ENCODE measurements around the gene MRPL11.

Gene MRPL11

GRCh38 chr11:66438504-66439466 lies at the start of gene MRPL11:
TSS of gene MRPL11 (minus strand) at chr11:66438848. CDS start at chr11:66438754, 94 bp downstream.
- no peak for TF ChIP-seq ZNF274 (IDR thresholded peaks at IDR 0.05; ENCODE audit: low read depth, low read length)
- H3K4me3 ChIP-seq (ENCODE audit: low read length): peak within 1 kb of the TSS; percentile 83

- no peak overlapping the region for H3K4me3 ChIP-seq (ENCODE audit: low read length)
- no peak for TF ChIP-seq ZNF274 (IDR thresholded peaks at IDR 0.05; ENCODE audit: low read depth, low read length)
These were observed 46.2 kb upstream of the MRPL11 start for GRCh38 chr11:66484806-66485380.

GRCh38 chr11:66480117-66480938 lies 41.7 kb upstream of the MRPL11 start, which contains the start of gene DPP3:
TSS of gene DPP3 (plus strand) at chr11:66480434. CDS start at chr11:66482201, 1,767 bp downstream.
- TF ChIP-seq ZNF274 (IDR thresholded peaks at IDR 0.05; ENCODE audit: low read depth, low read length): no peak
- H3K4me3 ChIP-seq (ENCODE audit: low read length): peak within 1 kb of the TSS; percentile 84

GRCh38 chr11:66479394-66480116 lies 40.9 kb upstream of the MRPL11 start:
- no peak for TF ChIP-seq ZNF274 (IDR thresholded peaks at IDR 0.05; ENCODE audit: low read depth, low read length)
- H3K4me3 ChIP-seq (ENCODE audit: low read length): peak overlapping the region; percentile 84

GRCh38 chr11:66478729-66479393 lies 40.2 kb upstream of the MRPL11 start:
- no peak for TF ChIP-seq ZNF274 (IDR thresholded peaks at IDR 0.05; ENCODE audit: low read depth, low read length)

GRCh38 chr11:66477263-66478201 lies 38.9 kb upstream of the MRPL11 start:
- H3K4me3 ChIP-seq (ENCODE audit: low read length): no peak overlapping the region
- TF ChIP-seq ZNF274 (IDR thresholded peaks at IDR 0.05; ENCODE audit: low read depth, low read length): no peak

More at GRCh38 chr11:66478729-66479393, 40.2 kb upstream of the MRPL11 start:
- peak overlapping the region; percentile 84 for H3K4me3 ChIP-seq (ENCODE audit: low read length)

GRCh38 chr11:66476841-66477251 lies 38.2 kb upstream of the MRPL11 start:
- TF ChIP-seq ZNF274 (IDR thresholded peaks at IDR 0.05; ENCODE audit: low read depth, low read length): no peak
- no peak overlapping the region for H3K4me3 ChIP-seq (ENCODE audit: low read length)

- TF ChIP-seq ZNF274 (IDR thresholded peaks at IDR 0.05; ENCODE audit: low read depth, low read length): no peak
These were observed 37.7 kb upstream of the MRPL11 start for GRCh38 chr11:66476173-66476840.

GRCh38 chr11:66475349-66476172 lies 36.9 kb upstream of the MRPL11 start:
- TF ChIP-seq ZNF274 (IDR thresholded peaks at IDR 0.05; ENCODE audit: low read depth, low read length): no peak
- H3K4me3 ChIP-seq (ENCODE audit: low read length): no peak overlapping the region

More at GRCh38 chr11:66476173-66476840, 37.7 kb upstream of the MRPL11 start:
- H3K4me3 ChIP-seq (ENCODE audit: low read length): no peak overlapping the region

GRCh38 chr11:66473608-66474515 lies 35.2 kb upstream of the MRPL11 start:
- H3K4me3 ChIP-seq (ENCODE audit: low read length): no peak overlapping the region
- TF ChIP-seq ZNF274 (IDR thresholded peaks at IDR 0.05; ENCODE audit: low read depth, low read length): no peak
